T47D (cell line): ENCODE data around the gene SLC6A19.

Experiments
- DNase-seq, 2 experiments: peaks; one replicate each; pipeline versions ENCODE4 v3.0.0 to v3.0.0-alpha.2; 2011 to 2012; ENCODE audit warnings: low read depth in 1 of 2, low spot score in 1 of 2
- JUND ChIP-seq: IDR thresholded peaks from 2 replicates; pipeline ENCODE4 v1.6.1; 2012; ENCODE audit warnings: low read depth
- in situ Hi-C: cut with HindIII; loops from 2 replicates; pipeline ENCODE4 v1.10.0; 2016; ENCODE audit warnings: low sequenced_read_pairs, low pct_unique_long_range_greater_than_20kb

Gene SLC6A19

GRCh38 chr5:1197876-1198666 lies 3.3 kb upstream of the SLC6A19 start:
- TF ChIP-seq JUND, result no peak
- in situ Hi-C loops, result no loop called here
- no peak for DNase-seq

DNA sequence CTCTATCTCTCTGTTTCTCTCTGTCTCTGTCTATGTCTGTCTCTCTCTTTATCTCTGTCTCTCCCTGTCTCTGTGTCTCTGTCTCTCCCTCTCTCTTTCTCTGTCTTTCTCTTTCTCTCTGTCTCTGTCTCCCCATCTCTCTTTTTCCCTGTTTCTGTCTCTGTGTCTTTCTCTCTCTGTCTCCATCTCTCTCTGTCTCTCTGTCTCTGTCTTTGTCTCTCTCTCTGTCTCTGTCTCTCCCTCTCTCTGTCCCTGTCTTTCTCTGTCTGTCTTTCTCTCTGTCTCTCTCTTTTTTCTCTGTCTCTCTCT lies 2.1 kb upstream of the SLC6A19 start:
- in situ Hi-C loops, result no loop called here
- no peak for TF ChIP-seq JUND
- no peak for DNase-seq

GRCh38 chr5:1199649-1200494 lies 1.5 kb upstream of the SLC6A19 start:
- no peak for TF ChIP-seq JUND
- DNase-seq, result no peak
- in situ Hi-C loops, result no loop called here

DNA sequence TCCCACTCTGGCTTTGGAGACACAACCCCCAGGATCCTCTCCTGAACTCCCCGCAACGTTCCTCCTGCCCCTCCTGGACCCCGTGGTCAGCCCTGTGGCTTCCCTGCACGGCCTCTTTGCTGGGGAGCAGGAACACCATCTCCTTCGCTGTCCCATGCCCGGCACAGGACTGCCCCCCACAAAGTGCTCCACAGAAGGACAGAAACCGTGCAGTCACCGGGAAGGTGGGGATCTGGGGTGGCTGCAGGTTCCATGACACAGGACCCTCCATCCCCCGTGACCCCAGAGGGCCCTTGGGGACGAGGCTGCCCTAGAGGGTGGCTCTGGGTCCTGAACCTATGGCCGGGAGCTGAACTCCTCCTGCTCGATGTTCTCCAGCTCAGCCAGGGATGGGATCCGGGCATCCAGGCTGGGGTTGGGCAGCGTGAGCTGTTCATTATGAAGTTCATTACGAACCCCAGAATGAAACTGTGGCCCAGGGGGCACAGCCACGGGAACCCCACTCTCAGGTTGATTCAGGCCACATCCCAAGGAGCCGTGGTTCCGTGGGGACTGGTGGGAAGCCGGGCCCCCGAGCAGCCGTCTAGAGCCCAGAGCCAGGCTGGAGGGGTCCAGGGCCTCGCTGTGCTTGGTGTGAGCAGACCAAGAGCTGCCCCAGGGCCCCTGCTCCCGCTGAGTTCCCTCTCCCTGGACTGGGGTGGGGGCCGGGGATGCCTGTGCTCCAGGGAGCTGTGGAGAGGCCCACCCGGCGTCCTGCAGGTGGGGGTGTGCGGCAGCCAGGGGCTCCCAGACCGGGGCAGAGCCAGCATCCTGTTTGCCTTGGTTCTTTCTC lies 684 bp upstream of the SLC6A19 start:
- in situ Hi-C loops, result no loop called here
- DNase-seq, result no peak
- no peak for TF ChIP-seq JUND

DNA sequence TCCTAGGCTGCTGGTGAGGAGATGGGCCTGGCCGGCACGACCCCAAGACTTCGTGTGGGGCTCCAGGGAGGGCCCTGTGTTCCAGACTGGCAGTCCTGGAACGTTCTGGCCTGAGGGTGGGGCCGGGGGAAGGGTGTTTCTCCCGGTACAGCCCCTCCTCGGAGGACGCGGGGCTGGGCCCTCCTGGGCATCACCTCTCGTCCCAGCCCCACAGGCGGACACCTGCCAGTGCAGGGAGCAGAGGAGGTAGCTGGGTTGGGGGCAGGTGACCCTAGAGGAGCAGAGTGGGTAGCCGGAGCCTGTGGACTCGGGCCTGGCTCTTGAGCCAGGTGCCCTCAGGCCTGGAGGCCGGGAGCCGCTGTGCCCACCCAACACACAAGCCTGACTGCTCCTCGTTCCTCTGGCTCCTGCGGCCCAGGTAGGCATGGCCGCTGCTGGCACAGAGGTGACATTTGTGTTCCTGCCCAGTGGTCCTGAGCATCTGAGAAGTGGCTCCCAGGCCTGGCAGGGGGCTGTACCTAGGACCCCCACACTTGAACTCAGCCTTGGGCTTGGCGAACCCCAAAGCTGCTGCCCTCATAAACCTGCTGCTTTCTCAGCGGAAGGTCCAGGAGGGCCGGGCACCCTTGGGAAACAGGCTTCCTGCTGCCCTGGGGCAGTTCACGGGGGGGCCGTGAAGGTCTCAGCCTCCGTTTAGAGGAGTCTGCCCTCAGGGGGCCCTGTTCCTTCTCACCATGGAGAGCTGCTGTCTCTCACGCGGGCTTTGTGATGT lies 817 bp downstream of the SLC6A19 start:
- no peak for TF ChIP-seq JUND
- in situ Hi-C loops, result no loop called here

GRCh38 chr5:1202798-1203185 lies 1.4 kb downstream of the SLC6A19 start:
- no peak for TF ChIP-seq JUND
- no peak for DNase-seq
- in situ Hi-C loops, result no loop called here

More for the DNA sequence above, 817 bp downstream of the SLC6A19 start:
- DNase-seq, result no peak

GRCh38 chr5:1203311-1203967 lies 2.0 kb downstream of the SLC6A19 start:
- TF ChIP-seq JUND, result no peak
- DNase-seq, result no peak
- in situ Hi-C loops, result no loop called here

DNA sequence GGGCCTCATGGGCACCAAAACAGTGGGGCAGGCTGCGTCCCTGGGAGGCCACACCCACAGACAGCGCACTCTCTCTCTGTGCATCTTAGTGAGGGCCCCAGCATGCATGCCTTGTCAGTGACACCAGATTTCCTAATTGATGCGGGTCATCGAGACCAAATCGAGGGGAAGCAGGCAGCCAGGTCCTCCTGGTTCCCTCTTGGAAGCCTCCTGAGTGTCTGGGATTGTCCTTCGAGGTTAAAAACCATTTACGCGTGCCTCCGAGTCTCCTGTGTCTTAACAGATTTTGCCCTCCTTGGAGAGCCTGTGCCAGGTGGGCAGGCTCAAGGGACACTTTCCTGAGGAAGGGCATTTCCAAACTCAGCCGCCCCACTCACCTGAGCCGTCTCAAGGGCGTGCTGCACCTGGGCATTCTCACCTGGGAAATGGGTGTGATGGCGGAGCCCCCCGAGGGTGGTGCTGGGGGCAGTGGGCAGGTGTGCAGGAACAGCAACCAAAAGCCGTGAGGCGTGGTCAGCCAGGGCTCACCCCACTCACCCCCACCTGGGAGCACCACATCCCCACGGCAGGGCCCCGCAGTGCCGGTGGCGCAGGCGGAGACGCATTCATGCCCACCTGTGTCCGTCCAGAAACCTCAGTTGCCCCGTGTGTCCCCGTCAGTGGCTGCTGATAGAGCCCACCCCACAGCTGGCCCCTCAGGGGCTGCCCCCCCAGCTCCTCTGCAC lies 2.7 kb downstream of the SLC6A19 start:
- no peak for TF ChIP-seq JUND
- no peak for DNase-seq
- in situ Hi-C loops, result no loop called here

- in situ Hi-C loops, result no loop called here
- no peak for TF ChIP-seq JUND
- DNase-seq, result peak; percentile 82 to 91
Measured at GRCh38 chr5:1204693-1205242, 3.4 kb downstream of the SLC6A19 start.

DNA sequence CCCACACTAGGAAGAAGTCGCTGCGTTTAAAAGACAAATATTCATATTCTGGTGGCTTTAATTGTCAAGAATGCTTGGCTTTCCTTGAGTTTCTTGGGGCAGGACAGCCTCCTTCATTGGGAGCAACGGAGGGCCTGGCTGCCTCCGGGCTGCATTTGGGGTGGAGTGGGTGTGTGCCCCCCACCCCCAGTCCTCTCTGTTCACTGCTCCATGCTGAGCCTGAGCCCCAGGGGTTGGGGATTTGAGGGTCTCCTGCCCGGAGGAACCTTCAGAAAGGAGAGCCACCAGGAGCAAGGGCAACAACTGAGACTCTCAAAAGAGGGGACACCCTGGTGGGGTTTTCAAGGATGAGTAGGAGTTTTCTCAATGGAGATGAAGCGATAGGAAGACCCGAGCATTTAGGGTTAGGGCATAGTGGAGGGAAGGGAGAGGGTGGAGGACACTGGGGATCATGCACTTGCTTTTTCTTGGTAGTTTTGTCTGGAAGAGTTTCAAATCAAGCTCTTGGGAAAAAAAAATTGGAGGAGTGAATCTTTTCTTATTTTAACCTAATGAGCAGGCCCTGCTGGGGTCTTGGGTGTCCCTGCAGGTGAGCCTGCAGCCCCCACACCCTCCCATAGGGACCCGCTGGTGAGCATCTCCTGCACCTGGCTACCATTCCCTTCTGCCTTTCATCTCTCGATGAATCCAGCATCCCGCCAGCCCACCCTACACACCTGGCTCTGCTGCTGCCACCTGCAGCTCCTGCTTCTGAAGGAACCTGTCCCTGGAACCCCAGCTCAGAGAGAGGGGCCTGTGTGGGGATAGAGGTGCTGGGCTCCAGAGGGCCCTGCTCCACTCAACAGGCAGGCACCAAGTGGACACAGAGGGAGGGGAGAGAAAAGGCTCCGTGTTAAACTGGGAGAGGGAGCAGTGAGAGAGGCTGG lies 4.1 kb downstream of the SLC6A19 start:
- in situ Hi-C loops, result no loop called here
- no peak for TF ChIP-seq JUND

More for the DNA sequence above, 4.1 kb downstream of the SLC6A19 start:
- DNase-seq, result no peak
